Left ventricle myocardium inferior (tissue), 1 donor: ENCODE results near the gene P2RY14. TPM values are rescaled to one million over a fixed set of nuclear protein-coding genes. Genes with fewer than 3 reads are reported as not detected.
"Not testable (repeated sequence)": the region's sequence is repeated elsewhere in the genome, so short reads cannot be mapped to it uniquely, and the experiment has no call there.

Experiments used
- DNase-seq: peaks from one replicate; pipeline ENCODE4 v3.0.0-alpha.2; 2020
- H3K27ac ChIP-seq: fragments of 200-600 bp; replicated peaks from 2 replicates; pipeline ENCODE4 v1.8.0; 2021
- H3K27me3 ChIP-seq: fragments of 200-600 bp; 2 replicates; pipeline ENCODE4 v1.8.0; 2021; ENCODE audit warnings: low read depth
- H3K36me3 ChIP-seq: fragments of 200-600 bp; 2 replicates; pipeline ENCODE4 v1.8.0; 2021
- H3K4me1 ChIP-seq: fragments of 200-600 bp; 2 replicates; pipeline ENCODE4 v1.8.0; 2021
- H3K4me3 ChIP-seq: fragments of 200-600 bp; 2 replicates; pipeline ENCODE4 v1.8.0; 2021; ENCODE audit warnings: mild to moderate bottlenecking, moderate library complexity
- H3K9me3 ChIP-seq: fragments of 200-600 bp; replicated peaks from 2 replicates; pipeline ENCODE4 v1.8.0; 2021
- CTCF ChIP-seq: fragments of 200-600 bp; IDR thresholded peaks from 2 replicates; pipeline ENCODE4 v1.8.0; 2021; ENCODE audit warnings: antibody characterized with exemption, mild to moderate bottlenecking, borderline replicate concordance
- intact Hi-C: fragments of 100-400 bp; cut with micrococcal nuclease; formaldehyde crosslinking; loops from one replicate; pipeline ENCODE4 v1.11.0; 2022
- total RNA-seq: library from RNA; stranded (reverse); fragmentation: NEBNext Ultra II Directional; extraction: Animal tissue kit (Norgen Biotek cat#: 25700); gene quantifications from one replicate; pipeline ENCODE4 v1.2.1, GENCODE V29; 2021
- donor health status: DM: no; HTN: yes; CAD: no; lungs with severe emphysema.

P2RY14 gene
- total RNA-seq, 1 donor from 2014 or later = 2.9 TPM

- DNase-seq = no peak
- intact Hi-C loops = no loop called here
- TF ChIP-seq CTCF = no peak
- Histone ChIP-seq H3K9me3 (no peaks in the 10 kb centered on the region), H3K27me3 (peaks cover 3% of the 10 kb centered on the region), H3K36me3 (no peaks in the 10 kb centered on the region), H3K4me1 (peaks cover 6% of the 10 kb centered on the region), H3K27ac (no peak overlapping the region), H3K4me3 (no peak overlapping the region)
Observed at GRCh38 chr3:151182349-151183079, 95.8 kb downstream of the P2RY14 start.

GRCh38 chr3:151178208-151178845, 100.0 kb downstream of the P2RY14 start:
- Histone ChIP-seq H3K36me3 (no peaks in the 10 kb centered on the region), H3K27me3 (peaks cover 3% of the 10 kb centered on the region), H3K4me3 (no peak overlapping the region), H3K27ac (no peak overlapping the region), H3K9me3 (no peaks in the 10 kb centered on the region), H3K4me1 (peaks cover 6% of the 10 kb centered on the region)
- DNase-seq = no peak
- intact Hi-C loops = no loop called here
- no peak for TF ChIP-seq CTCF

- Histone ChIP-seq H3K27me3 (no peaks in the 10 kb centered on the region), H3K4me1 (no peaks in the 10 kb centered on the region), H3K27ac (no peak overlapping the region), H3K4me3 (no peak overlapping the region), H3K9me3 (no peaks in the 10 kb centered on the region), H3K36me3 (no peaks in the 10 kb centered on the region)
- intact Hi-C loops = no loop called here
- no peak for DNase-seq
- no peak for TF ChIP-seq CTCF
Observed at GRCh38 chr3:151175952-151176351, 102.4 kb downstream of the P2RY14 start.

GRCh38 chr3:151174351-151174750, 104.0 kb downstream of the P2RY14 start:
- H3K36me3 ChIP-seq = no peaks in the 10 kb centered on the region
- DNase-seq = no peak
- H3K4me3 ChIP-seq = no peak overlapping the region
- TF ChIP-seq CTCF = no peak
- intact Hi-C loops = no loop called here
- no peaks in the 10 kb centered on the region for H3K27me3 ChIP-seq
- H3K9me3 ChIP-seq = no peaks in the 10 kb centered on the region
- H3K27ac ChIP-seq = no peak overlapping the region
- no peaks in the 10 kb centered on the region for H3K4me1 ChIP-seq

- H3K4me1 ChIP-seq = no peaks in the 10 kb centered on the region
- no peak for TF ChIP-seq CTCF
- no peak for DNase-seq
- intact Hi-C loops = no loop called here
- peak overlapping the region; percentile 41 for H3K27ac ChIP-seq
- H3K27me3 ChIP-seq = no peaks in the 10 kb centered on the region
- no peak overlapping the region for H3K4me3 ChIP-seq
- no peaks in the 10 kb centered on the region for H3K36me3 ChIP-seq
- no peaks in the 10 kb centered on the region for H3K9me3 ChIP-seq
Observed at GRCh38 chr3:151171145-151171757, 107.1 kb downstream of the P2RY14 start.

- peak overlapping the region; percentile 41 for H3K27ac ChIP-seq
- intact Hi-C loops = loop anchor here (2.0 kb wide), 1 partner anchor 113 kb away; no protein-coding TSS in a partner anchor
- H3K4me1 ChIP-seq, H3K36me3 ChIP-seq, H3K27me3 ChIP-seq, H3K9me3 ChIP-seq, H3K4me3 ChIP-seq: not testable (repeated sequence)
- DNase-seq = peak; percentile 55
Observed at GRCh38 chr3:151169948-151170679, 108.2 kb downstream of the P2RY14 start.
